GM21529 (cell line): ENCODE measurements around the gene GASK1B.

Source experiments
- ATAC-seq: cut with Tn5 transposase; IDR thresholded peaks from one replicate; pipeline ENCODE4 v1.9.1; 2021; ENCODE audit not compliant: unreplicated experiment

GASK1B gene

DNA sequence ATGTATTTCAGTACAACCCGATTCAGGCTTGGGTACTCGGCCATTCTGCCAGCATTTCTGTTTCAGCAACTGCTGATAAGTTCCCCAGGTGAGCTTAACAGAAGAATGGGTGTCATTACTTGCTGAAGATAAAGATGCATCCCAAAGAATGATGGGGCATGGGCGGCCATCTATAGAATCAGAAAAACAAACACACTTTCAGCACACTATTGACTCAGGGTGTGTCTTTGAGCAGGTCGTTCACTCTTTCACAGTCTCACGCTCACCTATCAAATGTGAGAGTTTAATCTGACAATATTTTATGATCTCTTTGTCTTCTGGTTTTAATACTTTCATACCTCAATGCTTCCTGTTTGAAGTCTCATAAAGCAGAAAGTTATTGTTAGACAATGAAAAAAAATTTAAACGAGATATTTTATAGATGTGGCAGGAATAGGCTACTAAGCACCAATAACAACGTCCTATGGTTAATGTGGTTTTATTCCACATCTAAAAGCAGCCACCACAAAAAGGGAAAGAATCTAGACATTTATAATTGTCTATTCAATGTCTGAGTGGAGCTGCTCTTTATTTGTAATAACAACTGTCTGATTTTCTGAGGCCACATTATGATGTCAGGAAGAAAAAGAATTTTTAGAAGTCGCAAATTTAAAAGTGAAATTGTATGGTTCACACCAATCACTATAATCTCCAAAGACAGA lies 17.0 kb downstream of the GASK1B start:
- ATAC-seq: no peak

DNA sequence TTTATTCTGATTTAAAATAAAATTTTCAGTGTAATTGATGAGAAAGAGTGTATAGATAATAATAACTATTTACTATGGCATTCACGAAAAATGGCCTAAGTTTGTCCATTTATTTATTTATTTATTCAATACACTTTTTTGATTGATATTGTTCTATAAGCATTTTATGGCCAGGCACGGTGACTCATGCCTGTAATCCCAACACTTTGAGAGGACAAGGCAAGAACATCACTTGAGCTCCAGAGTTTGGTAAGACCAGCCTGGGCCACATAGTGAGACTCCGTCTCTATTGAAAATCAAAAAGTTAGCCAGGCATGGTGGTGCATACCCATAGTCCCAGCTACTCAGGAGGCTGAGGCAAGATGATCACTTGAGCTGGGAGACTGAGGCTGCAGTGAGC lies 25.7 kb downstream of the GASK1B start:
- ATAC-seq: no peak

DNA sequence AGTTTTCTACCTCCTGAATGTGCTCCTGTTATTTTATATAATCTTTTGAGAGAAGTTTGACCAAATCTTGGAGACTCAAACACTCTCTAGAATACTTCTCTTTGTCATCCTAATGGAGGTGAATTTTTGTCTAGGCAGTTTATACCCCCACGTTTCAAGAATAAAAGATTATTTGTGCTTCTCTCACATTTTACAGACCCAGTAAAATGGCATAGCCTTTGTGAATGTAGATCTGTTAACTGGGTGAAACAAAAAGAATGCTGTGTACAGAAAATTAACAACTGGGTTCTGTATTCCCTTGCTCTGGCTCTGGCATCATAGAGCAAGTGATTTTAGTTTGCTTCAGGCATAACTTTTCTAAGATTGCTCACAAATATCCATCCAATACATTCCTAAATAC lies 26.1 kb downstream of the GASK1B start:
- no peak for ATAC-seq

DNA sequence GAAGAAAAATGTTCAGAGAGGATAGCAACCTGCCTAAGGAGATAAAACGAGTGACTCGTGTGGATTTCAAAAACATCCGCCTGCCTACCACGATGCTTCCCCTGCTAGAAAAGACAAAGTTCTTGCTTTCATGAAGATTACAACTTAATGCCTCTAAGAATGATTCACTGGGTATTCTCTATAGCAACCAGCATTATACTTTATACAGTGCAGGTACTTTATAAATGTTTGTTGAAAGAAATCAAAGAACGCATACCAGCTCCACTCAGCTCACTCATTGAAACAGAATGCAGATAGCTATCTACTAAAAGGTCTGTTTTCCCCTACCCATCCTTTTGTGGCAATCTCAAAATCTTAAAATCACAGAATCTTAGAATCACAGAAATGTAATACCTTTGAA lies 33.7 kb downstream of the GASK1B start:
- no peak for ATAC-seq

DNA sequence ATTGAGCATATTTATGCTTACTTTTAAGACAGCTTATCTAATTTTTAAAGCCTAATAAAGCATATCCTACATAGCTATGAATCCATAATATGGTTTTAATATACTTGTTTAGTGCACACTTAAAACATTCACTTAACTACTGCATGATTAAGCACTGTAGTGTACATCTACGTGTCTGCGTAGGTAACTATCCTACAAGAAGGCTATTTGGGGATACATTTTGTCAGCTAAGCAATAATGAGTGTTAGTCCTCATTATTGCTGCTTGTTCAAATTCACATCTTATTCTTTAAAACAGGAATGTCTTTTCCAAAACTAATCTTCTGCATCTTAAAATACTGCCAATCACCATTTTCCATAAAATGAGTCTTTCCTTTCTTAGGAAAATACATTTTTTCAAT lies 38.6 kb downstream of the GASK1B start:
- no peak for ATAC-seq

DNA sequence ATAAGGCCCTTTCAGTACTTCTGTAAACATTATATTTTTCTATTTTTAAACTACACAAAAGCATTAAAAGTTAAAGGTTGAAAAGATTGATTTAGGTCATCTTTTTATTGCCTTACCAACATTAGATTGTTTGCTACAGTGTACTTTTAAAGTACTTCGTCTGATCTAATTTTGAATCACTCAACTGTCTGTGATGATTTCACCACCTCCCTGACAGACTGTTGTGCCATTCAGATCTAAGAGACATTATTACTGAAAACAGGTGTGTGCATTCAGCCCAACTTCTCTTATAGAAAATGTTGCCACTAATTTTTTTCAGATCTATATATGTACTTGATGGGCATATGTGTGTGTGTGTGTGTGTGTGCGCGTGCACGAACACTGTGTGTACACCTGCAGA lies 39.3 kb downstream of the GASK1B start:
- no peak for ATAC-seq

DNA sequence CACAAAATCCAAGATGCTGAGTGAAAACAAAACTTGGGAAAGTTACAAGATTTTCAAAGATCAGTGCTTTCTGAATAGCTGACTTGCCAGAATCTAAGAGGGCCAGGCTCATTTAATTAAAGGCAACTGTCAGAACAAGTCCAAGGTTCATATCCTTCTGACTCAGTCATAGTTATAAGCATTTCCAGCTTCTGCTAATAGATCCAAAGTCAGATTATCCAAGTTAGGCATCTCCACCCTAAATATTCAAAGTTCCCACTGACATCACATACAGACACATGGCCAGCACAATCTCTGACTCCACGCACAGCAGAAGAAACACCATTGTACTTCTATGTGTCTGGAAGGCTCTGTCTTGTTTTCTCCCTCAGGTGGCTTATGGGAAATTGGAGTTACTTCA lies 41.8 kb downstream of the GASK1B start:
- no peak for ATAC-seq

DNA sequence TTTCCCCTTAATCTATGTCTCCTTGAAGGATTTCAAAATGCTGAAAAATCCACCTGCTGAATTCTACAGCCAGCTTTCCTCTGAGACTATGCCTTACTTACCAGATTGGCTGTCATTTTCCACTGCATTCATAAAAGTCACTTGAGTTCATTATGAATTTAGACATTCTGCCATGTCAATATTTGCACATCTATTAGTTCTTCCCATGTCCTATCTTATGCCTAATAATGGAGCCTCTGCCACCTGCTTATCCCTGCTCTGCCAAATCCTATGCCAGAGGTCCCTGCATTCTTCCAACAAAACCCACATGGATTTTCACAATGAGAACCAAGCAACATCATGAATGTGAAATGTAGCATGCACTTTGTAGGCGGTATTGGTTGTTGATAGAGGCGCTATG lies 42.6 kb downstream of the GASK1B start:
- ATAC-seq: no peak

DNA sequence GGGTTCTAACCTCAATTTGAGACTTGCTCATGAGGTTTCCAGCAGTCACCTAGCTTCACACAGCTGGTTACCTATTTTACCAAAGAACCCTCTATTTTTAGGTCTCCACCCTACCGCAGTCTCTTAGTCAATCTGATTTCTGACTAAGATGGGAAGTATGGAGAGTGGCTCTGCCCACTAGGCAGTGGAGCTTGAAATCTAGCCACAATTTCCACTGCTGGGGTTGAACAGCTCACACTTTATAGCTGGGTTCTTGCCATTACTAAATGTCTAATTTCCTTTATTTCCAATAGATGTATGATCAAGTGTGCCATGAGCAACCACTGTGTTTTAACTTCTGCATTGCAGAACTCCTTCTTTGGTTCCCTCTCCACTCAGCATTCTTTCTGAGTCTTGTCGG lies 43.1 kb downstream of the GASK1B start:
- peak; percentile 88 for ATAC-seq

DNA sequence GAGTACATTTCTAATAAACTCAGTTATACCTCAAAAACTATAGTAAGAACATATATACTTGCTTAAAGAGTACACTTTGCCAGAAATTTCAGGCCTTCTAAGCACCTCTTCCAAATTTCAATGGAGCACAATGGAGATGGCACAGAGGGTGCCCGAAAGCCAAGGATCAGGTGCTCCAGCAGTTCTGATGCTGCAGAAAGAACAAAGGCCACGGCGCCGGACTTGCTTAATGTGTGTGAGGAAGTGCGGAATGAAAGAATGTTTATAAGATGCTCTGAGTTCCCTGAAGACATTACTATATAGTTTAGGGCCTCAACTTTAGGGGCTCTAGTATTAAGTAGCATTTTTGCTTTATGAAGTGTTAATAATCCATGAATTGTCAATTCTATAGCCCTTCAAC lies 44.3 kb downstream of the GASK1B start:
- ATAC-seq: no peak

DNA sequence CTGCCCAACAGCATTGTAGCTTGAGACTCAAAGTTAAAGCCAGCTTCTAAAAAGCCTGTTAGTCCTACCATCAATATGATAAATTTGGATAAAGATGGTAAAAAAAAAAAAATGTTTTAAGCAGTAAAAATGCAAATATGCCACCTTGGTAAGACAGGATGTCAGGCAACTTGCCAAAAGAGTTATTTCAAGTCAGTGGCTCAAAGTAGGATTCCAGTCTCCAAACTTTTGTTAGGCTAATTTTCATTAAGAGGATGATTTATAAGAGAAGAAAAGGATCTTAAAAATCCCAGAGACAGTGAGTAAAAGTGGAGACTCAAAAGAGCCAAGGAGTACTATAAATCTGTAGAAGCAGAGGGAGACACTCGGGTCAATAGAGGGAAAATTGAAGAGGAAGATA lies 47.5 kb downstream of the GASK1B start:
- ATAC-seq: no peak
